COR-L47 (cell line): ENCODE measurements around the gene SHROOM1.
"Not testable (repeated sequence)": the region's sequence is repeated elsewhere in the genome, so short reads cannot be mapped to it uniquely, and the experiment has no call there.

Experiments used
- DNase-seq: peaks from one replicate; lab custom pipeline; 2025; lab: John Stamatoyannopoulos, UW

Gene SHROOM1

GRCh38 chr5:132830436-132831094 is at the start of gene SHROOM1:
Gene SHROOM1, minus strand, starts transcription at chr5:132830647. Its CDS starts 4,507 bp downstream, at chr5:132826140.
- DNase-seq: peak; percentile 70

GRCh38 chr5:132877938-132878337 is 47.5 kb upstream of the SHROOM1 start:
- peak; percentile 8 for DNase-seq

GRCh38 chr5:132877466-132877865 is 47.0 kb upstream of the SHROOM1 start:
- no peak for DNase-seq

- DNase-seq: no peak
These were observed 45.7 kb upstream of the SHROOM1 start for GRCh38 chr5:132876020-132876759.

GRCh38 chr5:132873930-132874271 is 43.5 kb upstream of the SHROOM1 start:
- no peak for DNase-seq

GRCh38 chr5:132873119-132873929 is 42.9 kb upstream of the SHROOM1 start, which contains the start of gene LEAP2:
Gene LEAP2, plus strand, starts transcription at chr5:132873668. Its CDS starts 27 bp downstream, at chr5:132873695.
- no peak for DNase-seq

- DNase-seq: no peak
These were observed 42.3 kb upstream of the SHROOM1 start for GRCh38 chr5:132872788-132873118.

GRCh38 chr5:132871459-132872284 is 41.2 kb upstream of the SHROOM1 start:
- no peak for DNase-seq

- DNase-seq: no peak
These were observed 40.4 kb upstream of the SHROOM1 start for GRCh38 chr5:132870801-132871200.

GRCh38 chr5:132868754-132869153 is 38.3 kb upstream of the SHROOM1 start:
- no peak for DNase-seq

GRCh38 chr5:132867046-132867451 is 36.6 kb upstream of the SHROOM1 start:
- DNase-seq: peak; percentile 16

GRCh38 chr5:132866342-132867045 is 36.0 kb upstream of the SHROOM1 start, which contains the start of the genes GDF9 and UQCRQ:
Gene GDF9, minus strand, starts transcription at chr5:132866469. Its CDS starts 1,936 bp downstream, at chr5:132864533.
Gene UQCRQ, plus strand, starts transcription at chr5:132866642. Its CDS starts 240 bp downstream, at chr5:132866882.
- DNase-seq: peak; percentile 99

- DNase-seq: no peak
These were observed 35.4 kb upstream of the SHROOM1 start for GRCh38 chr5:132865668-132866341.

- no peak for DNase-seq
These were observed 30.3 kb upstream of the SHROOM1 start for GRCh38 chr5:132860742-132861141.

- DNase-seq: no peak
These were observed 29.5 kb upstream of the SHROOM1 start for GRCh38 chr5:132859889-132860437.

- DNase-seq: no peak
These were observed 25.6 kb upstream of the SHROOM1 start for GRCh38 chr5:132856011-132856410.

GRCh38 chr5:132854992-132855391 is 24.5 kb upstream of the SHROOM1 start:
- not testable (repeated sequence) for DNase-seq

- DNase-seq: no peak
These were observed 23.9 kb upstream of the SHROOM1 start for GRCh38 chr5:132854301-132854700.

GRCh38 chr5:132853790-132854189 is 23.3 kb upstream of the SHROOM1 start:
- no peak for DNase-seq

- no peak for DNase-seq
These were observed 22.9 kb upstream of the SHROOM1 start for GRCh38 chr5:132853323-132853722.
